Body of pancreas (tissue), 4 donors: Measurements from ENCODE around the gene MUSTN1. TPM values are rescaled to one million over a fixed set of nuclear protein-coding genes. Genes with fewer than 3 reads are reported as not detected.

ENCODE experiments used
- ATAC-seq: fragments of 150-250 bp; one replicate; pipeline ENCODE4 v1.9.1; 2016
- DNase-seq, 4 donors: peaks; one replicate each; pipeline ENCODE4 v3.0.0-alpha.2; 2019
- H3K27ac ChIP-seq, 4 donors: fragments of 200-600 bp; sonication (generic); 1 replicate in 3 of 4; 2 replicates in 1 of 4; pipeline versions ENCODE4 v1.5.1 to v1.6.1; 2016 to 2019; ENCODE audit warnings: mild to moderate bottlenecking in 1 of 4, mixed read lengths in 1 of 4, moderate library complexity in 1 of 4
- H3K27me3 ChIP-seq, 2 donors: fragments of 200-600 bp; sonication (generic); one replicate each; pipeline ENCODE4 v1.6.0; 2016; ENCODE audit warnings: mild to moderate bottlenecking in 1 of 2
- H3K36me3 ChIP-seq, 2 donors: fragments of 200-600 bp; sonication (generic); replicated peaks in 1 of 2; 2 replicates each; pipeline ENCODE4 v1.5.1; 2016; ENCODE audit warnings: low read depth in 2 of 2; ENCODE audit not compliant: insufficient read depth in 1 of 2
- H3K4me1 ChIP-seq: fragments of 200-600 bp; sonication (generic); one replicate; pipeline ENCODE4 v1.6.0; 2016
- H3K4me3 ChIP-seq, 2 donors: fragments of 200-600 bp; sonication (generic); 1 replicate in 1 of 2; 2 replicates in 1 of 2; pipeline ENCODE4 v1.5.1; 2016 to 2019
- H3K9me3 ChIP-seq, 3 donors: fragments of 200-600 bp; sonication (generic); 1 replicate in 2 of 3; 2 replicates in 1 of 3; pipeline ENCODE4 v1.5.1; 2016
- CTCF ChIP-seq, 7 experiments: fragments of 450-650 bp in 4 of 7; fragments of 200-600 bp in 3 of 7; sonication (generic) in 3 of 7; IDR thresholded peaks; one replicate each; pipeline ENCODE4 v1.5.1; 2016 to 2019; ENCODE audit warnings: antibody characterized with exemption in 7 of 7
- POLR2A ChIP-seq, 3 donors: fragments of 450-650 bp; IDR thresholded peaks; one replicate each; pipeline ENCODE4 v1.6.1; 2016; ENCODE audit warnings: antibody characterized with exemption in 3 of 3, mild to moderate bottlenecking in 2 of 3
- WGBS, 2 donors: methylation state at CpG; one replicate each; pipeline ENCODE4 v1.1.5; 2017; 5-methylcytosine and 5-hydroxymethylcytosine counted together
- intact Hi-C: fragments of 100-400 bp; cut with DNase I; formaldehyde crosslinking; loops from one replicate; pipeline ENCODE4 v1.15.1; 2023
- total RNA-seq, 2 donors: library from RNA; depleted of rRNA; stranded (reverse); fragments of >200 nt; gene quantifications; one replicate each; pipeline ENCODE4 v1.1.0, GENCODE V29; 2016

The MUSTN1 gene
- total RNA-seq = 1 to 10 TPM in 1 of 2 donors, not detected in 1; 3.9 TPM

- H3K9me3 ChIP-seq = no peaks in the 10 kb centered on the region
- intact Hi-C loops = no loop called here
- no peaks in the 10 kb centered on the region for H3K27me3 ChIP-seq
- DNase-seq (no peak), ATAC-seq (no peak)
- no peaks in the 10 kb centered on the region for H3K36me3 ChIP-seq
- TF ChIP-seq POLR2A (IDR thresholded peaks at IDR 0.05) (no peak), CTCF (IDR thresholded peaks at IDR 0.05) (no peak)
- peaks cover 30% of the 10 kb centered on the region for H3K4me1 ChIP-seq
- WGBS, 2 donors = 80 to 96% methylated on average over 5 to 10 of the region's 11 CpGs
- no peak within 1 kb of the TSS for H3K27ac ChIP-seq
- no peak within 1 kb of the TSS for H3K4me3 ChIP-seq
Measured at GRCh38 chr3:52834871-52835501, at the start of gene MUSTN1. MUSTN1 (minus strand) TSS chr3:52835019; CDS start chr3:52834948, 71 bp downstream.

GRCh38 chr3:52882377-52882776 lies 47.6 kb upstream of the MUSTN1 start:
- H3K27ac ChIP-seq = no peak overlapping the region
- H3K9me3 ChIP-seq = no peaks in the 10 kb centered on the region
- TF ChIP-seq CTCF (IDR thresholded peaks at IDR 0.05) = no peak
- TF ChIP-seq POLR2A (IDR thresholded peaks at IDR 0.05) = no peak
- H3K27me3 ChIP-seq = no peaks in the 10 kb centered on the region
- no peak overlapping the region for H3K4me3 ChIP-seq
- 88 to 92% methylated on average over 4 of the region's 4 CpGs for WGBS, 2 donors
- intact Hi-C loops = no loop called here
- ATAC-seq = no peak
- H3K4me1 ChIP-seq = peaks cover 15% of the 10 kb centered on the region
- no peak for DNase-seq
- no peaks in the 10 kb centered on the region for H3K36me3 ChIP-seq

GRCh38 chr3:52881871-52882270 lies 47.1 kb upstream of the MUSTN1 start:
- 78 to 100% methylated on average over 1 to 4 of the region's 4 CpGs for WGBS, 2 donors
- no peaks in the 10 kb centered on the region for H3K36me3 ChIP-seq
- ATAC-seq = no peak
- no peaks in the 10 kb centered on the region for H3K9me3 ChIP-seq
- H3K27me3 ChIP-seq = no peaks in the 10 kb centered on the region
- H3K4me3 ChIP-seq = no peak overlapping the region
- H3K4me1 ChIP-seq = peaks cover 10% of the 10 kb centered on the region
- intact Hi-C loops = no loop called here
- H3K27ac ChIP-seq = no peak overlapping the region
- no peak for TF ChIP-seq POLR2A (IDR thresholded peaks at IDR 0.05)
- no peak for TF ChIP-seq CTCF (IDR thresholded peaks at IDR 0.05)
- no peak for DNase-seq

GRCh38 chr3:52880474-52880873 lies 45.7 kb upstream of the MUSTN1 start:
- H3K36me3 ChIP-seq = no peaks in the 10 kb centered on the region
- H3K4me1 ChIP-seq = no peaks in the 10 kb centered on the region
- H3K9me3 ChIP-seq = no peaks in the 10 kb centered on the region
- H3K27ac ChIP-seq = no peak overlapping the region
- ATAC-seq (no peak), DNase-seq (no peak)
- H3K27me3 ChIP-seq = no peaks in the 10 kb centered on the region
- intact Hi-C loops = no loop called here
- no peak overlapping the region for H3K4me3 ChIP-seq
- WGBS, 2 donors = 91 to 92% methylated on average over 3 of the region's 3 CpGs
- TF ChIP-seq CTCF (IDR thresholded peaks at IDR 0.05) (no peak), POLR2A (IDR thresholded peaks at IDR 0.05) (no peak)

- Histone ChIP-seq H3K36me3 (no peaks in the 10 kb centered on the region), H3K4me3 (no peak overlapping the region), H3K4me1 (no peaks in the 10 kb centered on the region), H3K9me3 (no peaks in the 10 kb centered on the region), H3K27me3 (no peaks in the 10 kb centered on the region), H3K27ac (no peak overlapping the region)
- no peak for ATAC-seq
- intact Hi-C loops = no loop called here
- TF ChIP-seq CTCF (IDR thresholded peaks at IDR 0.05) (no peak), POLR2A (IDR thresholded peaks at IDR 0.05) (no peak)
- 90 to 94% methylated on average over 5 of the region's 5 CpGs for WGBS, 2 donors
- no peak for DNase-seq
Measured at GRCh38 chr3:52880047-52880446, 45.2 kb upstream of the MUSTN1 start.
